NOMO-1 treated with DMSO at 0.1 percent for 48 hours (cell line): ENCODE results near the gene GCDH.
"Not testable (repeated sequence)": the region's sequence is repeated elsewhere in the genome, so short reads cannot be mapped to it uniquely, and the experiment has no call there.

ENCODE experiments used
- DNase-seq: peaks from one replicate; lab custom pipeline; 2025; ENCODE audit not compliant: unreplicated experiment; lab: John Stamatoyannopoulos, UW

Gene GCDH

DNA sequence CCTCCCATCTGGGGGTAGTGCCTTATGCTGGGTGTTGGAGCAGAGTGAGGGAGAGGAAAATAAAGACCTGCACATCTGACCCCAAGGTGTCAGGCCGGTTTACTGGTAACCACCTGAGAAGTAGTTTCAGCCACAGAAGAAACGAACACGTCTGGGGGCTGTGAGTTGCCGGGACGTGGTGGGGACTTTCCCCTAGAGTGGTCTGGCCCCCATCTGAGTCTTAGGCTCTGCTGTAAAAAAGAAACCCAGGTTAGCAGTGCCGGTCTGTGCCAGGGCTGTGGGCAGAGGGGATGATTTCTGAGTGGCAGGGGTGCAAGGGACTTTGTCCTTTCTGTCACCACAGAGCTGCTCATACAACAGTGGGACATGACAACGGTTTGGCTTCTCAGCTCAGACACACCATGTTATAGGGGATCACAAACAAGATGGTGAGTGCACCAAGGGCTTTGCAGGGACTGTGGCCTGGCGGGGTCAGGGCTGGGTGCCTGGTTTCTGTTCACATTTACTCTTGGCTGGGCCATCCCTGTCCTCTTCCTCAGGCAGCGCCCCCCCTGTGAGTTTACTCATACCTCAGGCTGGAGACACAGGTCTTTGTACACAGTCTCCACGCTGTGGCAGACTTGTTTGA is 9.0 kb downstream of the GCDH start:
- DNase-seq: no peak

DNA sequence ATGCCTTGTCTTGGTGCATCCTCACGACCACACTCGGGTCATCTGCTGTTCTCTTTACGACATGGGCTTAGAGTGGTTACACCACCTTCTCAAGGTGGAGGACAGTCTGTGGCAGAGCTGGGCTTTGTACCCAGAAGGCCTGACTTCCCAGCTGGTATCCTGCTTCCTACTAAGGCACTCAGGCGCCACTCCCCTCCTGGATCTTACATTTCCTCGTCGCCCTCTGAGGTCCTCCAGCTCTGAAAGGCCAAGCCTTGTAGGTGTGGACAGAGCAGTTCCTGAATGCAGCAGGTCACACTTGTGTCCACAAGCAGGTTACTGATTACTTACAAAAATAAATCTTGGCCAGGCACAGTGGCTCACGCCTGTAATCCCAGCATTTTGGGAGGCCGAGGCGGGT is 16.2 kb downstream of the GCDH start:
- DNase-seq: no peak

DNA sequence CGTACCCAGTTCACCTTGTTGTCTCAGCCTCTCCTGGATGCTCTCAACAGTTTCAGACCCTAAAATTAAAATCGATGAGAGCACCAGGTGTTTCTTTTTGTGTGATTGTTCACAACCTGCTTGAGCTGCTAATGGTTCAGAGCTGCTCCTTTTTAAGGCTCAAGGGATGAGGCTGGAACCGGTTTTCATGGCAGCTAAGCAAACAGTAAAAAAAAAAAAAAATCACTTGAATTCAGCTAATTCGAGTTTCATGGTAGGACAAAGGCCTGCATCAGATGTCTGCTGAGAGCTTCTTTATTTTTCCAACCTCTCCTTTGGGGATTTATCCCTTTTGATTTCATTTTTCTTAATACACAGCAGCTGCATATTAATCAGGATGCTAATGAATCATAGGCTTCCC is 21.6 kb downstream of the GCDH start:
- DNase-seq: no peak

- DNase-seq: no peak
These were observed 22.1 kb downstream of the GCDH start for GRCh38 chr19:12913011-12913561.

DNA sequence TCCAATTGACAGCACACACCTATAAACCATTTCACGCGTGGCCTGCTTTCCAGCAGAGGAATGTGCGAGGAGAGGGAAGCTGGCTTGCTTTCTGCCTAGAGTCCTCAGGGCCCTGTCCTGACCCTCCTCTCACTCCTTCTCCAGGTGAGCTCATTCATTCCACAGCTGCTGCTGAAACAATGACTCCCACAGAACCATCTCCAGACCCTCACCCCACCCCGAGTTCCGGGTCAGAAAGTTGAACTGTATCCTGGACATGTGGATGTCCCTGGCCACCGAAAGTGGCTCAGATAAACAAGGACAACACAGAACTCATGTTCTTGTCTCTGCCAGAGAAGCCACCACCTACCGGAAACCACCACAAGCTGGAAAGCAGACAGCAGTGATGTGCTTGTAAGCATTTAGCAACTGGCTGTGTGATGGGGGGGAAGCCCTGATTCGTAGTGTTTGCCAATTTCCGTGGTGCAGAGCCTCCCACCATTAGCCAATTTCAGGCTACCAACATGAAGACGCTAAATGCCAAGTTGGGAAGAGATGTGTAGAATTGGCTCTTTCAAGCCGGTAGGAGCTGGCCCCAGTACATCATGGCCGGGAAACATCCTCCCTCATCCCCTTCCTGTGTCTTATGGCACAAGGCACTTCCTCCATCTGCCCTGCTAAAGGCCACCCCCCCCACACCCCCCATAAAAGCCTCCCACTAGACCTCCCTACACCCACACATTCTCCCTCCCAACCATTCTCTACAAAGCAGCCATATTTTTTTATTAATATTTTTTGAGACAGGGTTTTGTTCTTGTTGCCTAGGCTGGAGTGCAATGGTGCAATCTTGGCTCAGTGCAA is 23.1 kb downstream of the GCDH start:
- peak; percentile 68 for DNase-seq

GRCh38 chr19:12915860-12916259 is 24.9 kb downstream of the GCDH start:
- not testable (repeated sequence) for DNase-seq

- DNase-seq: no peak
These were observed 27.3 kb downstream of the GCDH start for GRCh38 chr19:12918253-12918652.

DNA sequence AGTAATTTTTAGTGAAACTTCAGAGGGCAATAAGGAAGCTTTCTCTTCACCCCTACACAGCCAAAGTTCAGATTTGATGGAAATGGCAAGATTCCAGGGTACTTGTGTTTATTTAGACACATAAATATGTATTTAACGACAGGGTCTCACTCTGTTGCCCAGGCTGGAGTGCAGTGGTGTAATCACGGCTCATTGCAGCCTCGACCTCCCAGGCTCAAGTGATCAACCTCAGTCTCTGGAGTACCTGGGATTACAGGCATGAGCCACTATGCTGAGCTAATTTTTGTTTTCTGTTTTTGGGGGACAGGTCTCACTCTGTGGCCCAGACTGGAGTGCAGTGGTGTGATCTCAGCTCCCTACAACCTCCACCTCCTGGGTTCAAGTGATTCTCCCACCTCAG is 30.1 kb downstream of the GCDH start:
- no peak for DNase-seq

DNA sequence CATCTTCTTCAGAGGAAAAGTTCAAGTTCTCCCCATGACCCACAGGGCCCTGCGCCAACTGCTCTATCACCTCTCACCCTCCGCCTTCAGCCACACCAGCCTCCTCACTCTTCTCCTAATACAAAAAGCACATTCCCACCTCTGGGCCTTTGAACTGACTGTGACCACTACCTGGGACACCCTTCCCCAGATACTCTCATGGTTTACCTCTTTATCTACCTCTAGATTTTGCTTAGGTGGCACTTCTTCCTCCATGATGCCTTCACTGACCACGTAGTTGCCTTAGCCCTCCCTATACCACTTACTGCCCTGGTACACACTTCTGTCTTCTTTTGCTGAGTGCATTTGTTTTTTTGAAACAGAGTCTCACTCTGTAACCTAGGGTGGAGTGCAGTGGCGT is 32.0 kb downstream of the GCDH start:
- DNase-seq: no peak

- no peak for DNase-seq
These were observed 33.8 kb downstream of the GCDH start for GRCh38 chr19:12924621-12925310.

DNA sequence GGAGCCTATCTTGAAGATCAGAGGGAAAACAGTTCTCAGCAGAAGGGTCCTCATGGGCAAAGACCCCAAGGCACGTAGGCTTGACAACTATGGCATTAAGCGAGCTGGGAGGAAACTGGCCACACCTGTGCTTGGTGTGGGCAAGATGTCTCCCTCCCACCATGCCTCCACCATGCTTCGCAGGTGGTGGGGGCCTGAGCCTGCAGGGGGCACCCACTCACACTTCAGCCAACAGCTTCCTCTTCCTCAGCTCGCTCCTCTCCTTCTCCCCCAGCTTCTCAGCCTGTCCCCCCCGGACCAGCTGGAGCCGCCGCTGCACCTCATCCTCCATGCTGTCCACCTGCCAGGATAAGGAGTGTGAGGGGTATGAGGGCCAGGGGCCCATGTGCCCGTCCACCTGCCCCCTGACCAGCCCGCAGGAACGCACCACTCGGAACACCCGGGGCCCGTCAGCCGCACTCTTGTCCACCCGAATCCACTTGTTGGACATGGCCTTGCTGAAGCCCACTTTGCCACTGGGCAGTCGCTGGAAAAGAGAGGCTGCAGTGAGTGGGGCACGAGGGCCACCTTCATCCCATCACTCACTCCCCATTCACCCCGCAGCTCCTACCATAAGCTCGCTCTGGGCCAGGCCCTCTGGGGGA is 39.2 kb downstream of the GCDH start:
- DNase-seq: no peak

DNA sequence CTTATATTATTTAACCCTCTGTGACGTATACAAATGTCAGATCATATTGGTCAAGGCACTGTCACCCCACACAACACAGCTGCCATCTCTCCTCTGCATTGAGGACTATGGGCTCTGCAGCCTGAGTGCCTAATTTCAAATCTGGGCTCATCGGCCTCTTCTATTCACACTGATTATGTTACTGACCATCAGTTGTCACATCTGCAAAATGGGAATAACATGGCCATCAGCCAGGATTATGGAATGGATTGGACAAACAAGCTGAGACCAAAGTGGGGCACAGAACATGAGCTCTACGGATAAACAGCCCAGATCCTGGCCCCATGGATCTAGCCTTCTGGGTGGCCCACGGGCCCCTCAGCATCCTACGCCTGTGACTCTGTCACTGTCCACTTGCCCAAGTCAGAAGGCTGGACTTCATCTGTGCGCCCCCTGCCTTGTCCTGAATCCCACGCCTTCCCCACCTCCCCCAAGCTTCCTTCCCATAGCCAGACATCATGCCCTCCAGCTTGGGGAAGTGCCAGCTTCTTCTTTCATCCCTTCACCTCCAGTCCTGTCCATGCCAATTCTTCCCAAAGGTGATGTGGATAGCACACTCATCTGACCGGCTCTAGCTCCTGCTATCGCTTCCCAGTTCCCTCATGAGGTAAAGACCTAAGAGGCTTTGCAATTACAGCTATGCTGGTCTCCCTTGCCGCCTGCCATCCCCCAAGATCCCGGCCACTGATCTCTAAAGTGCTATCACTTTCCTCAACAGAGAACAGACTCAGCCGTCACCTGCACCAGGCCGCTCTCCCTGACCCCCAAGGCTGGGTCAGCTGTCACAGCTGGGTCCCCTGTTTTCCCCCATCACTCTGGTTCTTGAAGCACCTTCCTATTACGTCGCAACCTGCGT is 41.7 kb downstream of the GCDH start:
- no peak for DNase-seq

- DNase-seq: peak; percentile 89
These were observed 42.5 kb downstream of the GCDH start, which contains the start of gene FARSA for GRCh38 chr19:12933287-12934072. Gene FARSA, minus strand, starts transcription at chr19:12933711. Its CDS starts 15 bp downstream, at chr19:12933696.

- DNase-seq: no peak
These were observed 44.1 kb downstream of the GCDH start for GRCh38 chr19:12935071-12935470.

GRCh38 chr19:12936582-12936981 is 45.6 kb downstream of the GCDH start:
- no peak for DNase-seq

- DNase-seq: peak; percentile 82
These were observed 46.4 kb downstream of the GCDH start for GRCh38 chr19:12937093-12937926.

- peak; percentile 99 for DNase-seq
These were observed 47.2 kb downstream of the GCDH start, which contains the start of gene CALR for GRCh38 chr19:12937927-12938778. Gene CALR, plus strand, starts transcription at chr19:12938609. Its CDS starts 71 bp downstream, at chr19:12938680.
